Activated T-helper 1 cell treated with anti-CD3 and anti-CD28 coated beads, Interleukin-12 subunit alpha, Interleukin-12 subunit beta, Interleukin-2, Interleukin-4 antibody, amounts not matched to agents 30 ng/mL and 10 ng/mL and 1 ng/mL, durations not matched to agents 14 hours and 24 hours and 36 hours (primary cell): ENCODE data around the gene IL1RAPL2. TPM values are rescaled to one million over a fixed set of nuclear protein-coding genes. Genes with fewer than 3 reads are reported as not detected.

Experiments
- DNase-seq: peaks from one replicate; pipeline ENCODE4 v3.0.0; 2021; ENCODE audit warnings: low spot score
- H3K27ac Mint-ChIP-seq: one replicate; pipeline ENCODE4 v1.8.0; 2021; ENCODE audit warnings: mild to moderate bottlenecking, mixed read lengths
- H3K27me3 Mint-ChIP-seq: one replicate; pipeline ENCODE4 v1.8.0; 2022; ENCODE audit warnings: mild to moderate bottlenecking, moderate library complexity, mixed read lengths; ENCODE audit not compliant: insufficient read depth
- H3K36me3 Mint-ChIP-seq: one replicate; pipeline ENCODE4 v1.8.0; 2021; ENCODE audit warnings: low read depth, mixed read lengths
- H3K4me1 Mint-ChIP-seq: one replicate; pipeline ENCODE4 v1.8.0; 2021; ENCODE audit warnings: low read depth, mixed read lengths
- H3K4me3 Mint-ChIP-seq: one replicate; pipeline ENCODE4 v1.8.0; 2021; ENCODE audit warnings: mild to moderate bottlenecking, moderate library complexity, mixed read lengths
- H3K9me3 Mint-ChIP-seq: one replicate; pipeline ENCODE4 v1.8.0; 2021; ENCODE audit warnings: mixed read lengths
- intact Hi-C: fragments of 100-400 bp; cut with micrococcal nuclease; formaldehyde crosslinking; loops from one replicate; pipeline ENCODE4 v1.15.1; 2024
- total RNA-seq: library from RNA; stranded (reverse); gene quantifications from 2 replicates; pipeline ENCODE4 v1.2.3, GENCODE V29; 2022

The IL1RAPL2 gene
- total RNA-seq, 1 donor from 2014 or later = not detected

DNA sequence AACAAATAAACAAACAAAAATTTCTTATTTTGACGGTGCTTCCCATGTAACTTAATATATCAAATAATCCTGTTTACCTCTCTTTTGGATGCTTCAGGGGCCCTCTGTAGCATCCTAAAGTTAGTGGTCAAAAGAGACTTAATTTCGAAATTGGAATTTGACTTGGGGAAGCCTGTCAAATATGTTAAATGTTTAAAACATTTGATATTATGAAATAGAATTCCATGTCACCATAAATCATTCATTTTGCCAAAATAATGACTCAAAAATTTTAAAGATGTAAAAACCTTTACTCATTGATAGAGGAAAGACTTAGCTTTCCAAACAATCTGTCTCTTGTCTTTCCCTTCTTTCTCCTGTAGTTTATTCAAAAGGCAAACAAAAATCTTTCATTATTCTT is 675.1 kb downstream of the IL1RAPL2 start:
- no peaks in the 10 kb centered on the region for H3K4me1 Mint-ChIP-seq
- no peak for DNase-seq
- H3K27me3 Mint-ChIP-seq = no peaks in the 10 kb centered on the region
- intact Hi-C loops = no loop called here
- H3K36me3 Mint-ChIP-seq = no peaks in the 10 kb centered on the region
- H3K9me3 Mint-ChIP-seq = no peaks in the 10 kb centered on the region
- H3K4me3 Mint-ChIP-seq = no peak overlapping the region
- no peak overlapping the region for H3K27ac Mint-ChIP-seq

DNA sequence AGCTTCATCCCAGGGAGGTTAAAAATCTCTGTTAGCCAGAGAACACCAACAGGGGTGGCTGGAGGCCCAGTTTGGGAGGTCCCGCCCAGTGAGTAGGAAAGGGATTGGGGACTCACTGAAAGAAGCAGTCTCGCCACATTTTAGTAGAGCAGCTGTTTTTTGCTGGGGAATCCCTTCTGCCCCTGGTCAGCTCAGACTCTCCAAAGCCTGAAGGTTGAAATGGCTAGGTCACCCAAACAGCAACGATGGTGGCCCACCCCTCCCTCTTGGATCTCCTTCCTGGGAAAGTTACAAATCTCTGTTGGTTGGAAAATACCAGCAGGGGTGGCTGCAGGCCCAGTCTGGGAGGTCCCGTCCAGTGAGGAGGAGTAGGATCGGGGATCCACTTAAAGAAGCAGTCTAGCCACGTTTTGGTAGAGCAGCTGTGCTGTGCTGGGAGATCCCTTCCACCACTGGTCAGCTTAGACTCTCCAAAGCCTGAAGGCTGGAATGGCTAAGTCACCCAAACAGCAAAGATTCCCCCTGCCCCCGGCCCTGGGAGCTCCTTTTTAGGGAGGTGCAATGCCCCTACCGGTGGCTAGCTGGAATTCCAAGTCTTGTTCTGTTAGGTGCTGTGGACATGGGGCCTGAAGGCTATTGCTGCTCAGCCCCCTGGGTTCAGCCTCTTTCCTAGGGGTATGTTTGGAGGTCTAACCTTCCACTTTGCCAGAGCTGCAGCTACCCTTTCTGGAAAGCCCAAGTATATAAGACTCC is 694.5 kb downstream of the IL1RAPL2 start:
- Mint-ChIP-seq H3K9me3 (no peaks in the 10 kb centered on the region), H3K4me3 (no peak overlapping the region), H3K36me3 (no peaks in the 10 kb centered on the region), H3K27ac (no peak overlapping the region), H3K27me3 (no peaks in the 10 kb centered on the region), H3K4me1 (no peaks in the 10 kb centered on the region)
- intact Hi-C loops = no loop called here
- DNase-seq = no peak

DNA sequence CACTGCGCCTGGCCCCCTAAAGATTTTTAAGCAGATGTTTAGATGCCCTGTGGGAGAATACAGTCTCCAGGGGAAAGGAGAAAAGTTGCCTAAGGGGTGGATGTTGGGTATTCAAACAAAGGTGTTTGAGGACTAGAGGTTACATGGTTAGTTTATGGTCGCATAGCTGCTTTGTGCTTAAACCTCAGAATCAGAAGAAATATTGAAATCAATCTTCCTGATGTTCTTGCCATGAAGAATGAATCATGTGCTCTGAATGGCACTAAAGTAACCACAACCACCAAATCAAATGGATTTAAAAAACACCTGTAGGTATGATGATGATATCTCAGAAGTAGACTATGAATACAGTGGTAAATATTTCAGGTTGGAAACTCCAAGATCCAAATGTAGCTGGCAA is 697.2 kb downstream of the IL1RAPL2 start:
- no peak for DNase-seq
- no peaks in the 10 kb centered on the region for H3K4me1 Mint-ChIP-seq
- no peaks in the 10 kb centered on the region for H3K36me3 Mint-ChIP-seq
- intact Hi-C loops = no loop called here
- H3K4me3 Mint-ChIP-seq = no peak overlapping the region
- H3K27me3 Mint-ChIP-seq = no peaks in the 10 kb centered on the region
- no peaks in the 10 kb centered on the region for H3K9me3 Mint-ChIP-seq
- H3K27ac Mint-ChIP-seq = no peak overlapping the region

DNA sequence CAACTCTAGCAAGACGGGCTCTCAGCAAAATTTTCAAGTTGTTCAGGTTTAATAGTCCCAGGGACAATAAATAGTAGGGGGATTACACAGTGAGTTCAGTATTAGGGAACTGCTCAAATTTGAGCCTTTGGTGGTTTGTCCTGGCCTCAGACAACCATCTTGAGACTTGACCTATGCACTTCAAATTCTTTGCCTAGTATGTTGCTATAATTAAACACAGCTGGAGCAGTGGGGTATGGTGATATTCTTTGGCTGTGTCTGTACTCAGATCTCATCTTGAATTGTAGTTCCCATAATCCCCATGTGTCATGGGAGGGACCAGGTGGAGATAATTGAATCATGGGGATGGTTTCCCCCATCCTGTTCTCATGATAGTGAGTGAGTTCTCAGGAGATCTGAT is 697.8 kb downstream of the IL1RAPL2 start:
- intact Hi-C loops = no loop called here
- DNase-seq = no peak
- H3K27me3 Mint-ChIP-seq = no peaks in the 10 kb centered on the region
- no peak overlapping the region for H3K27ac Mint-ChIP-seq
- no peaks in the 10 kb centered on the region for H3K36me3 Mint-ChIP-seq
- no peaks in the 10 kb centered on the region for H3K4me1 Mint-ChIP-seq
- no peaks in the 10 kb centered on the region for H3K9me3 Mint-ChIP-seq
- no peak overlapping the region for H3K4me3 Mint-ChIP-seq

DNA sequence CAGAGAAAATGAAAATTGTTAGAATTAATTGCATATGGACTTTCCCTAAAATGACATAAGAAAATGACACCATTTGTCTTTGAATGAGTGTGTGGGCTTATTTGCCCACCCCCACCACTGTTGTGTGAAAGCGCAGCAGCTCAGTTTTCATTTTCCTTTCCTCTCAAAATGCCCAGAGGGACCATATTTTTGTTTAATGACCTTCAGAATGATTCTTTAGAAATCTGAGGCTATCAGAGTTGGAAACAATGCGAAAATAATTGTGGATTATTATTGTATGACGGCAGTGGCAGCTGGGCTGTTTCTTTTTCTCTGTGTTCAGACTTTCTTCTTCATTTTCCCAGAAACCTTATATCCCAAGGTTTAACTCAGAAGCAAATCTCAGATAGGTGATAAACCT is 699.1 kb downstream of the IL1RAPL2 start:
- Mint-ChIP-seq H3K27me3 (no peaks in the 10 kb centered on the region), H3K27ac (no peak overlapping the region), H3K4me3 (no peak overlapping the region), H3K4me1 (no peaks in the 10 kb centered on the region), H3K36me3 (no peaks in the 10 kb centered on the region), H3K9me3 (no peaks in the 10 kb centered on the region)
- intact Hi-C loops = no loop called here
- DNase-seq = no peak

DNA sequence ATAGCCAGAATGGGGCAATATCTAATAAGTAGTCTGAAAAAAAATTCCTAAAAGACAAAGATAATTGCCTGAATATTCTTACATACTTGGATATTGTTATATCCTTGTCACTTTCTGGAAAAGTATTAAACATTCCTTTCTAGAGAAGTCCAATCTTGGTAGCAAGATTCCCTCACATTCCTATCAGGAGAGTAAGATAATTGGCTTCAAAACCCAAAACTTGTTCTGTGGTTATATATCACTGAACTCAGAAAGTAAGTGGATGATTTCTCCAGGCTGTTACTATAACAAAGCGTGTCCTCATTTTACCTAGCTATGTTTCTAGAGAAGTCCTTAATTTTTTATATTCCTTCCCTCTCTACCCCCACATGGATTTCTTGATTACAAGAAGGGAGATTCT is 700.5 kb downstream of the IL1RAPL2 start:
- Mint-ChIP-seq H3K4me3 (no peak overlapping the region), H3K27ac (no peak overlapping the region), H3K9me3 (no peaks in the 10 kb centered on the region), H3K27me3 (no peaks in the 10 kb centered on the region), H3K36me3 (no peaks in the 10 kb centered on the region), H3K4me1 (no peaks in the 10 kb centered on the region)
- DNase-seq = no peak
- intact Hi-C loops = no loop called here

GRCh38 chrX:105267167-105267566 is 701.2 kb downstream of the IL1RAPL2 start:
- no peak overlapping the region for H3K4me3 Mint-ChIP-seq
- DNase-seq = no peak
- H3K27me3 Mint-ChIP-seq = no peaks in the 10 kb centered on the region
- no peaks in the 10 kb centered on the region for H3K9me3 Mint-ChIP-seq
- H3K27ac Mint-ChIP-seq = no peak overlapping the region
- H3K4me1 Mint-ChIP-seq = no peaks in the 10 kb centered on the region
- intact Hi-C loops = no loop called here
- no peaks in the 10 kb centered on the region for H3K36me3 Mint-ChIP-seq

GRCh38 chrX:105269386-105269785 is 703.4 kb downstream of the IL1RAPL2 start:
- H3K4me3 Mint-ChIP-seq = no peak overlapping the region
- no peak overlapping the region for H3K27ac Mint-ChIP-seq
- intact Hi-C loops = no loop called here
- H3K36me3 Mint-ChIP-seq = no peaks in the 10 kb centered on the region
- no peaks in the 10 kb centered on the region for H3K27me3 Mint-ChIP-seq
- DNase-seq = no peak
- no peaks in the 10 kb centered on the region for H3K9me3 Mint-ChIP-seq
- H3K4me1 Mint-ChIP-seq = no peaks in the 10 kb centered on the region

DNA sequence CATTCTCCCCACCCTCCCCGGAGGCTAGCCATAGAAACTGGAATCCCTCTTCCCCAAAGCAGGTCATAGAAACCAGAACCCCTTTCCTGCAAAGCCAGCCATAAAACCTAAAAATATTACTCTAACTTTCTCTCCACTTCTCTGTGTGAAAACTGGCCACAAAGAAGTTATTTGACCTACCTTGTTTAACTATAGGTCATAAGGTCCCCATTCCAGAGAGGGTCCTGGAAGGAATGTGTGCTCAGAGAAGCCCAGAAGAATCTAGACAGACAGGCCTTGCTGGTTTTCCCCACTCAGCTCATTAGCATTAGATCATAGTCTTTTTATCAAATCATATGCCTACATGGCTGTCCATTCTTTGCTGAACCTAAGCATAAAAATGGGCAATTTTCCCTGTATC is 707.3 kb downstream of the IL1RAPL2 start:
- no peak for DNase-seq
- intact Hi-C loops = no loop called here
- H3K36me3 Mint-ChIP-seq = no peaks in the 10 kb centered on the region
- no peaks in the 10 kb centered on the region for H3K9me3 Mint-ChIP-seq
- H3K4me3 Mint-ChIP-seq = no peak overlapping the region
- H3K4me1 Mint-ChIP-seq = no peaks in the 10 kb centered on the region
- H3K27me3 Mint-ChIP-seq = no peaks in the 10 kb centered on the region
- H3K27ac Mint-ChIP-seq = no peak overlapping the region

DNA sequence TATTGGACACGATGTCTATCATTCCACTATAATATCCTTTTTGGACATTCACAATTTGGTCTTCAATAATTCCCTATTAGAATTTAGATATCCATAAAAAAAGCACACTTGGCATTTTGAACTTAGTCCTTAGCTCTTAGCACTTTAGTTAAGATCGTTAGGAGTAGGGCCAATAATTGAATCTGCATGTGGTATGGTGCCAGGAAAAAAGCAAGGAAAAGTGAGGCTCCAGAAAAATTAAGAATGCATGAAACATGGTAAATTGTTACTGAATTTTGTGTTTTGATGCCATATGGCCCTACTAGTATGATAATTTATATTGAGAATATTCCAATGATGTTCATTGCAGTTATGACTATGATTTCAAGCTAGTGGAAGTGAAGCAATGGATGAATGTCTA is 708.1 kb downstream of the IL1RAPL2 start:
- no peak overlapping the region for H3K4me3 Mint-ChIP-seq

DNA sequence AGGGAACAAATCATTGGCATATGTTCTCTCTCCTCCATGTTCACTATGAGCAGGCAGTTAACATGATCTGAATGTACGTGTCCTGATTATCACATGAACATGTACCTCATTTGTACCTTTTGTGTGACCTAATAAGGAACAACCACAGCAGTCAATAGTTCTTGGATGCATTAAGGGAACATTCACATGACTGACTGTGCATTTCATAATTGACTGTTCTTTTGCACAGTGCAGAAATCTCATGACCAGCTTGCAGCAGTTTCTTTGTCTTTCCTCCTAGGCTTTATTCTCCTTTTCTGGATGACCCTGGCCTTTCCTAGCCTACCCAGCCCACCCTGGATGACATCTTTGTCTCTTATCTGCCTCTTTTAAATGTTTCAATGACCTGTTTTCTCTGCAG is 711.1 kb downstream of the IL1RAPL2 start:
- H3K27me3 Mint-ChIP-seq = no peaks in the 10 kb centered on the region
- no peak for DNase-seq
- no peaks in the 10 kb centered on the region for H3K9me3 Mint-ChIP-seq
- intact Hi-C loops = no loop called here
- H3K27ac Mint-ChIP-seq = no peak overlapping the region
- no peaks in the 10 kb centered on the region for H3K36me3 Mint-ChIP-seq
- no peaks in the 10 kb centered on the region for H3K4me1 Mint-ChIP-seq
- no peak overlapping the region for H3K4me3 Mint-ChIP-seq

More for the DNA sequence above, 708.1 kb downstream of the IL1RAPL2 start:
- DNase-seq = no peak
- Mint-ChIP-seq H3K27me3 (no peaks in the 10 kb centered on the region), H3K4me1 (no peaks in the 10 kb centered on the region), H3K9me3 (no peaks in the 10 kb centered on the region), H3K36me3 (no peaks in the 10 kb centered on the region), H3K27ac (no peak overlapping the region)
- intact Hi-C loops = no loop called here

- intact Hi-C loops = no loop called here
- DNase-seq = no peak
- H3K4me3 Mint-ChIP-seq = no peak overlapping the region
- H3K9me3 Mint-ChIP-seq = no peaks in the 10 kb centered on the region
- peaks cover 2% of the 10 kb centered on the region for H3K27me3 Mint-ChIP-seq
- H3K4me1 Mint-ChIP-seq = no peaks in the 10 kb centered on the region
- no peaks in the 10 kb centered on the region for H3K36me3 Mint-ChIP-seq
- H3K27ac Mint-ChIP-seq = no peak overlapping the region
These were observed 716.1 kb downstream of the IL1RAPL2 start for GRCh38 chrX:105282077-105282476.

DNA sequence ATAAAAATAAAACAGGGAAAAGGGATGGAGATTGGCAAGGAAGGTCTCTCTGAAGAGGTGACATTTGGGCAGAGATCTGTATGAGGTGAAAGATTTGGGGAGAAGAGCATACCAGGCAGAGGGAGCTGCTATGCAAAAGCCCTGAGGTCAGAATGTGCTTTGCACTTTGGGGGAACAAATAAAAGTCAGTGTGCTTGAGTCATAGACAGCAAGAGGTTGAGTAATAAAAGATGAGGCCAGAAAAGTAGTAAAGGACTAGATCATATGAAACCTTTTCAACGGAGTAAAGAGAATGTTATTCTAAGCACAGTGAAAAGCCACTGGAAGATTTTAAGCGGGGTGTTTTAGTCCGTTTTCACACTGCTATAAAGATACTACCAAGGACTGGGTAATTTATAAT is 731.0 kb downstream of the IL1RAPL2 start:
- Mint-ChIP-seq H3K4me3 (no peak overlapping the region), H3K36me3 (no peaks in the 10 kb centered on the region), H3K9me3 (no peaks in the 10 kb centered on the region), H3K27me3 (no peaks in the 10 kb centered on the region), H3K4me1 (no peaks in the 10 kb centered on the region), H3K27ac (no peak overlapping the region)
- DNase-seq = no peak
- intact Hi-C loops = no loop called here

DNA sequence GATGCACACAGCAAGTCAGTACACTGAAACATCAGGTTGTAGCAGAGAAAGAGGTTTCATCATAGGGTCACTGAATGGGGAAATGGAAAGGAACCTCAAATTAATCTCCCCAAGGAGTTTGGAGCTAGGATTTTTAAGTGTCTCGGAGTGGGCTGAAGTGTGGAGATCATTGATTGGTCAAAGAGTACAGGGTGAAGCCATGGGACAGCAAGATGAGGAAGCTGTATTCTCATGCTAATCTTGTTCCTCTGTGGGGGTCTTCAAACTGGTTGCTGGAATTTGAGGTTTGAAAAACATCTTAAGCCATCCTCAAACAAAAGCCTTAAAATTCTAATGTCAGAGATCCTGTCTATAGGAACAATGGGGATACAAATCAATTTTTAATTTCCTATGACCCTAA is 733.3 kb downstream of the IL1RAPL2 start:
- Mint-ChIP-seq H3K27me3 (no peaks in the 10 kb centered on the region), H3K4me1 (no peaks in the 10 kb centered on the region), H3K27ac (no peak overlapping the region), H3K36me3 (no peaks in the 10 kb centered on the region), H3K4me3 (no peak overlapping the region), H3K9me3 (no peaks in the 10 kb centered on the region)
- intact Hi-C loops = no loop called here
- DNase-seq = no peak
